HG02610 (cell line): Measurements from ENCODE around the gene HOXA7.

ENCODE experiments used
- ATAC-seq: cut with Tn5 transposase; IDR thresholded peaks from one replicate; pipeline ENCODE4 v1.9.1; 2021; ENCODE audit warnings: mild to moderate bottlenecking, moderate library complexity; ENCODE audit not compliant: unreplicated experiment

Gene HOXA7

GRCh38 chr7:27148756-27149641, 7.5 kb downstream of the HOXA7 start:
- no peak for ATAC-seq

GRCh38 chr7:27148031-27148755, 8.3 kb downstream of the HOXA7 start:
- ATAC-seq: no peak

GRCh38 chr7:27147199-27148030, 9.1 kb downstream of the HOXA7 start, which contains the start of gene HOXA6:
Gene HOXA6 (minus strand): TSS chr7:27147774. CDS start chr7:27147749, 25 bp downstream.
- no peak for ATAC-seq

GRCh38 chr7:27146491-27147198, 9.8 kb downstream of the HOXA7 start:
- ATAC-seq: no peak

GRCh38 chr7:27145914-27146412, 10.5 kb downstream of the HOXA7 start:
- ATAC-seq: no peak

- ATAC-seq: no peak
Observed at GRCh38 chr7:27145165-27145913, 11.1 kb downstream of the HOXA7 start.

GRCh38 chr7:27144781-27145164, 11.7 kb downstream of the HOXA7 start:
- ATAC-seq: no peak

GRCh38 chr7:27143950-27144780, 12.3 kb downstream of the HOXA7 start:
- no peak for ATAC-seq

GRCh38 chr7:27143023-27143949, 13.2 kb downstream of the HOXA7 start, which contains the start of gene HOXA5:
Gene HOXA5 (minus strand): TSS chr7:27143681. CDS start chr7:27143607, 74 bp downstream.
- ATAC-seq: no peak

GRCh38 chr7:27142580-27143022, 13.9 kb downstream of the HOXA7 start:
- ATAC-seq: no peak

- no peak for ATAC-seq
Observed at GRCh38 chr7:27141923-27142579, 14.4 kb downstream of the HOXA7 start.

GRCh38 chr7:27141137-27141922, 15.1 kb downstream of the HOXA7 start:
- ATAC-seq: no peak

- no peak for ATAC-seq
Observed at GRCh38 chr7:27140126-27140857, 16.2 kb downstream of the HOXA7 start.

- no peak for ATAC-seq
Observed at GRCh38 chr7:27139334-27140125, 16.9 kb downstream of the HOXA7 start.

- ATAC-seq: no peak
Observed at GRCh38 chr7:27138985-27139333, 17.5 kb downstream of the HOXA7 start.
